Measurements from ENCODE around the gene STAM2. TPM values are rescaled to one million over a fixed set of nuclear protein-coding genes. Genes with fewer than 3 reads are reported as not detected.

Gene STAM2
- total and polyA plus RNA-seq, 2 experiments from 2014 or later = 13.1 to 41.0 TPM

GRCh38 chr2:152221839-152222238 lies 46.3 kb upstream of the STAM2 start:
- H3K27ac ChIP-seq = peak overlapping the region; percentile 70
- WGBS (ENCODE audit: low lambda C conversion rate, missing lambda C conversion rate) = 72% methylated on average over 3 of the region's 3 CpGs
- no peak overlapping the region for H3K4me2 ChIP-seq

GRCh38 chr2:152219077-152219828 lies 43.7 kb upstream of the STAM2 start:
- H2AFZ ChIP-seq = no peak overlapping the region
- TF ChIP-seq EZH2 (IDR thresholded peaks at IDR 0.05; ENCODE audit: borderline replicate concordance) (no peak), CTCF (IDR thresholded peaks at IDR 0.05; ENCODE audit: poor library complexity) (no peak), EZH2phosphoT487 (IDR thresholded peaks at IDR 0.05; ENCODE audit: low read depth, severe bottlenecking, unreplicated experiment) (no peak)
- no peaks in the 10 kb centered on the region for H3K9me3 ChIP-seq (ENCODE audit: low read depth)
- no peaks in the 10 kb centered on the region for H3K9me2 ChIP-seq (replicated peaks; ENCODE audit: insufficient read depth)
- H3K4me1 ChIP-seq (ENCODE audit: insufficient read depth) = peaks cover 18% of the 10 kb centered on the region
- no peaks in the 10 kb centered on the region for H3K36me3 ChIP-seq (replicated peaks; ENCODE audit: insufficient read depth, low read depth)
- H4K20me1 ChIP-seq (ENCODE audit: insufficient read depth, poor library complexity, severe bottlenecking) = no peaks in the 10 kb centered on the region
- no peaks in the 10 kb centered on the region for H3K27me3 ChIP-seq
- no peak for DNase-seq (ENCODE audit: low spot score)
- H3K4me2 ChIP-seq = no peak overlapping the region
- no peak overlapping the region for H3K4me3 ChIP-seq
- H3K27ac ChIP-seq = no peak overlapping the region
- 89% methylated on average over 4 of the region's 4 CpGs for WGBS (ENCODE audit: low lambda C conversion rate, missing lambda C conversion rate)
- no peaks in the 10 kb centered on the region for H3K79me2 ChIP-seq

More at GRCh38 chr2:152221839-152222238, 46.3 kb upstream of the STAM2 start:
- H3K4me1 ChIP-seq (ENCODE audit: insufficient read depth) = peaks cover 21% of the 10 kb centered on the region
- H3K4me3 ChIP-seq = no peak overlapping the region
- no peaks in the 10 kb centered on the region for H3K9me2 ChIP-seq (replicated peaks; ENCODE audit: insufficient read depth)
- DNase-seq (ENCODE audit: low spot score) = no peak
- no peaks in the 10 kb centered on the region for H4K20me1 ChIP-seq (ENCODE audit: insufficient read depth, poor library complexity, severe bottlenecking)
- no peak for TF ChIP-seq EZH2 (IDR thresholded peaks at IDR 0.05; ENCODE audit: borderline replicate concordance)
- TF ChIP-seq EZH2phosphoT487 (IDR thresholded peaks at IDR 0.05; ENCODE audit: low read depth, severe bottlenecking, unreplicated experiment) = no peak
- TF ChIP-seq CTCF (IDR thresholded peaks at IDR 0.05; ENCODE audit: poor library complexity) = no peak
- H3K27me3 ChIP-seq = no peaks in the 10 kb centered on the region
- H3K79me2 ChIP-seq = no peaks in the 10 kb centered on the region
- no peaks in the 10 kb centered on the region for H3K9me3 ChIP-seq (ENCODE audit: low read depth)
- no peak overlapping the region for H2AFZ ChIP-seq
- no peaks in the 10 kb centered on the region for H3K36me3 ChIP-seq (replicated peaks; ENCODE audit: insufficient read depth, low read depth)

GRCh38 chr2:152201466-152201830 lies 25.9 kb upstream of the STAM2 start:
- Histone ChIP-seq H3K9me3 (ENCODE audit: low read depth) (no peaks in the 10 kb centered on the region), H3K4me1 (ENCODE audit: insufficient read depth) (no peaks in the 10 kb centered on the region), H3K4me2 (no peak overlapping the region), H3K4me3 (no peak overlapping the region), H4K20me1 (ENCODE audit: insufficient read depth, poor library complexity, severe bottlenecking) (no peaks in the 10 kb centered on the region), H3K9me2 (replicated peaks; ENCODE audit: insufficient read depth) (no peaks in the 10 kb centered on the region), H3K27ac (no peak overlapping the region), H2AFZ (no peak overlapping the region), H3K27me3 (no peaks in the 10 kb centered on the region), H3K36me3 (replicated peaks; ENCODE audit: insufficient read depth, low read depth) (no peaks in the 10 kb centered on the region), H3K79me2 (no peaks in the 10 kb centered on the region)
- 100% methylated on average over 2 of the region's 2 CpGs for WGBS (ENCODE audit: low lambda C conversion rate, missing lambda C conversion rate)
- no peak for TF ChIP-seq CTCF (IDR thresholded peaks at IDR 0.05; ENCODE audit: poor library complexity)
- TF ChIP-seq EZH2phosphoT487 (IDR thresholded peaks at IDR 0.05; ENCODE audit: low read depth, severe bottlenecking, unreplicated experiment) = no peak
- no peak for DNase-seq (ENCODE audit: low spot score)

Data from hepatocyte (in vitro differentiated cells).